ES-I3 (cell line): Measurements from ENCODE around the gene GBGT1.

ENCODE experiments used
- H3K36me3 ChIP-seq: 2 replicates; pipeline ENCODE4 v1.6.1; 2013; ENCODE audit warnings: mild to moderate bottlenecking, low read length, control low read depth, moderate library complexity; ENCODE audit not compliant: insufficient read depth
- H3K4me1 ChIP-seq: 2 replicates; pipeline ENCODE4 v1.6.1; 2013; ENCODE audit warnings: mild to moderate bottlenecking, control low read depth, low read length; ENCODE audit not compliant: insufficient read depth
- H3K9ac ChIP-seq: 2 replicates; pipeline ENCODE4 v1.6.1; 2013; ENCODE audit warnings: low read depth, mild to moderate bottlenecking, low read length, moderate library complexity
- H3K9me3 ChIP-seq: 2 replicates; pipeline ENCODE4 v1.6.1; 2013; ENCODE audit warnings: mild to moderate bottlenecking, low read length, moderate library complexity; ENCODE audit not compliant: control insufficient read depth, insufficient read depth

Gene GBGT1

DNA sequence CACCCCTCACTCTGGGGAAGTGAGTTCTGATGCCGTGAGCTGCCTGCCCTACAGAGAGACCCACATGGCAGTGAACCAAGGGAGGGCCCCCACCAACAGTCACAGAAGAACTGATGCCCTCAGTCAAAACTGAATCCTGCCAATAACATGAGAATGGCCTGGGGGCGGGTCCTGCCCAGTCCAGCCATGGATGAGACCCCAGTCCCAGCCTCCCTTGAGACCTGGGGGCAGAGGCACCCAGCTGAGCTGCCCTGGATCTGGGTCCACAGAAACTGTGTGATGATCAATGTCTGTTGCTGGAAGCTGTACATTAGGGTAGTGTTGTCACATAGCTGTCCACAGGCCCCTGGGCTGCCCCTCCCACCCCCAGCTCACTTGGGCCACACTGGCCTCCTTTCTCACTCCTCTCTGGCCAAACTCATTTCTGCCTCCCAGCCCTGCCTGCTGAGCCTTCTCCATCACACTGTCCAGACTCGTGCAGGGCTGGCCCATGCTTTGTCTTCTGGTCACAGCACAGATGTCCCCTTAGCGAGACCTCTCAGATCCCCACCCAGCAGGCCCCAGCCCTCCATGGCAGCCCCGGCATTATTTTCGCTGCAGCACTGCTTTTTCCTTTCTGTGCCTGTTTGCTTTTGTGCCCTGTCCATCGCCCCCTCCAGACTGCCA, 16.8 kb downstream of the GBGT1 start:
- no peaks in the 10 kb centered on the region for H3K36me3 ChIP-seq
- peaks cover 4% of the 10 kb centered on the region; the same call in 1 of the 2 replicates for H3K4me1 ChIP-seq
- H3K9ac ChIP-seq = no peak overlapping the region
- H3K9me3 ChIP-seq = no peaks in the 10 kb centered on the region

DNA sequence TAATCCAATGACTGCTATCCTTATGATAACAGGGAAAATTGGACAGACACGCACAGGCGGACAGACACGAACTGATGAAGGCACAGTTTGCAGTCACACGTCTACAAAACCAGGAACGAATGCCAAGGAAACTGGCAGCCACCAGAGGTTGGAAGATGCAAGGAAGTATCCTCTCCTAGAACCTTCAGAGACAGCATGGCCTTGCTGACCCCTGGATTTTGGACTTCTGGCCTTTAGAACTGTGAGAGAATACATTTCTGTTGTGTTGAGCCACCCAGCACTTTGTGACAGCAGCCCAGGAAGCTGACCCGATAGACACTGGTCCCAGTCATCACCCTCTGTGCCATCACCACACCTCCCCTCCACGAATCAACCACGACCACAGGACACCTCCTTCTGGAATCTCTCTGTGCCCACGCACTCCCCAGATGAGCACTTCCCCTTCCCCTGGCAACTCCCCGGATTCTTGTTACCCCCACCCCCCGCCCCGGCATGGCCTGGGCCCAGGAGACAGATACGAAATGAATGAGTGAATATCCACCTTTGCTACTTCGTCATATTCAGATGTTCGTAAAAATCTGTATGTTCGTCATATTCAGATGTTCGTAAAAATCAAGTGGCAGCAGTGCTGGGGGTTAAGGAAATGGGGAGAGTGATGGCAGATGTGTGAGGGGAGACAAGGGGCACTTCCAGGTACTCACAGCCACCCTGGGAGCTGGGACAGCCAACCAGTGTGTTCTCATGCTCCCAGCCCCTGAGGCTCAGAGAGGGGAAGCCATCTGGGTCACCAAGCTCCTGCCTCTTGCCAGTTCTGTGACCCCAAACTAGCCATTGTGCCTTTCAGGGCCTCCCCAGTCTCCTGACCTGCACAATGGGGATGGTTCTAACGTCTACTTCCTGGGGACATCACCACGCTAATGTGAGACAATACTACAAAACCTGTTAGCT, 18.5 kb downstream of the GBGT1 start:
- no peak overlapping the region for H3K9ac ChIP-seq
- no peaks in the 10 kb centered on the region for H3K9me3 ChIP-seq
- peaks cover 4% of the 10 kb centered on the region; the same call in 1 of the 2 replicates for H3K4me1 ChIP-seq
- H3K36me3 ChIP-seq = no peaks in the 10 kb centered on the region

DNA sequence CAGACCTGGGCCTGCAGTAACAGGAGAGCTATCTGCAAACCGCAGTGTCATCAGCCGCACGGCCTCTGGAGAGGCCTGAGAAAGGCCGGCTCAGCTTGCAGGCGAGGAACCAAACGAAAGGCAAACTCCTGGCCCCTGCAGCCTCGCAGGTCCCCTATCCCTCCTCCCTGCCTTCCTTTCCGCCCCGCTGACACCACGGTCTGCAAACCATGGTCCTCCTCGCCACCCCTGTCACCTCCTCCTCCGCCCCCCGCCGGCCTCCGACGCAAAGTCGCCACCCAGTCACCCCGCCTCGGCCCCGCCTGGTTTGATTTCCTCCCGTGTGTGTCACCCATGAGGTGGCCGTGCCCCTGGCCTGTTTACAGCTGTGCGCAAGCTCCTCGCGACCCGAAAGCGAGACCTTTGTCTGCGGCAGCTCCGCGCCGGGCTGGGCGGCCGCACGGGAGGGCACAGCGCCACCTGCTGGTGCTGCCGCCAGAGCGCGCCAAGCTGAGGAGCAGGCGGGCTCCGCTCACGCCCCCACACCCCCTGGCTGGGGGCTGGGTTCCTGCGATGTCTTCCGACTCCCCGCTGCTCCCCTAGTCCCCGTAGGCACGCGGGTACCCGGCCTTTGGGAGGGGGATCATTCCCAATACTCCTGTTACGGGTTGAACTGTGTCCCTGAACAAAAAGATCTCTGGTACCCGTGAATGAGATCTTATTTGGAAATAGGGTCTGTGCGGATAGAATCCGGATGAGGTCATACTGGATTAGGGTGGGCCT, 19.4 kb downstream of the GBGT1 start:
- Histone ChIP-seq H3K9ac (peak overlapping the region; percentile 32; the same call in 1 of the 2 replicates), H3K4me1 (peaks cover 4% of the 10 kb centered on the region; the same call in 1 of the 2 replicates), H3K36me3 (no peaks in the 10 kb centered on the region), H3K9me3 (no peaks in the 10 kb centered on the region)

DNA sequence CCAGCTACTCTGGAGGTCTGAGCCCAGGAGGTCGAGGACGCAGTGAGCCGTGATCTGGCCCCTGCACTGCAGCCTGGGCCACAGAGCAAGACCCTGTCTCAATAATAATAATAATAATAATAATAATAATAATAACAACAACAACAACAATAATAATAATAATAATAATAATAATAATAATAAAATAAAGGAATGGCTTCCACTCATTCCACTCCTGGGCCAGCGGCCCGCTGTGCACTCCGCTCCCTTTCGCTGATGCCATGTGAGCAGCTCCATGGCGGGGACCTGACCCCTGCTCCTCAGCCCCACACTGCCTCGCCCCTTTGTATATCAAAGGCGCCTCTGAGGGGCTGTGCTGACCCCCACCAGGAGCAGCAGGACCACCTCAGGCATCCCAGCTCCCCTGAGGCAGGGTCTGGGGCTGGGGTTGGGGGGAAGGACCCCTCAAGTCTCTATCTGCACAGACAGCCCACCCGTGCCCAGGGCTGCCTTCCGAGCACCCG, 20.0 kb downstream of the GBGT1 start:
- peaks cover 4% of the 10 kb centered on the region; the same call in 1 of the 2 replicates for H3K4me1 ChIP-seq
- H3K9me3 ChIP-seq = no peaks in the 10 kb centered on the region
- 0 out of 2 replicates have a peak overlapping the region, but pooled peaks have one; percentile 32 for H3K9ac ChIP-seq
- no peaks in the 10 kb centered on the region for H3K36me3 ChIP-seq

DNA sequence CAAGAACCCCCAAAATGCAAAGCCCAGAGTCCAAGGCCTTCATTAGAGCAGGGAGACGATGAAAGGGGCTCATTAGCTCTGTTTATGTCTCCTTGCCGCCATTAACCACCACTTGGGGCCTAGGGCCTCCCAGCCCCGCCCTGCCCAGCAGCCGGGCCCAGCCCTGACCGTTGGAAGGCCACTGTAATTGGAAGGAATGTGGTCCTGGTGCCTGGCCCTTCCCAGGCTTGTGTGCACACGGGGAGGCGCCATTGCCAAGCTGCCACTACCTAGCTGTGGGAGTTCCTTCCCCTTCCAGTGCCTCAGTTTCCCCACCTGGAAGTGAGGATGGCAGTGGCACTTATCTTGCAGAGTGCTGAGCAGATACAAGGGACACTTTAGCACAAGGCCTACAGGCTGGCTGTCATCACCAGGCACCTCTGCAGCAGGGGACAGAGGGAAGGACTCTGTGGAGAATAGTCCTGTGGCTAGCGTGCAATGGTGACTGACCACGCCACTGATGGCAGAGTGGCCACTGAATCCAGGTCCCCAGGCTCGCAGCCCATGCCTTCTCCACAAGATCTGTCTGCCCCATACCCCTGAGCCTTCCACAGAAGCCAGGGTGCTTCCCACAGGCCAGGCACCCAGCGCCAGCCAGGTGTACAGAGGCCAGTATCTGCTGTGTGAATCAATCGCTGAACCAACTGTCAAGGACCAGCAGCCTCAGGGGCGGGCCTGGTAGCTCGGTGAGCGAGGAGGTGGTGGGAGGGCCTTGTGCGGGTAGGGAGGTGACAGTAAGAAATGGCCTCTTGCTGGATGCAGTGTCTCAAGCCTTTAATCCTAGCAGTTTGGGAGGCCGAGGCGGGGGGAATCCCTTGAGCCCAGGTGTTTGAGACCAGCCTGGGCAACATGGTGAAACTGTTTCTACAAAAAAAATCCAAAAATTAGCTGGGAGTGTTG, 20.8 kb downstream of the GBGT1 start:
- H3K4me1 ChIP-seq = peaks cover 4% of the 10 kb centered on the region; the same call in 1 of the 2 replicates

DNA sequence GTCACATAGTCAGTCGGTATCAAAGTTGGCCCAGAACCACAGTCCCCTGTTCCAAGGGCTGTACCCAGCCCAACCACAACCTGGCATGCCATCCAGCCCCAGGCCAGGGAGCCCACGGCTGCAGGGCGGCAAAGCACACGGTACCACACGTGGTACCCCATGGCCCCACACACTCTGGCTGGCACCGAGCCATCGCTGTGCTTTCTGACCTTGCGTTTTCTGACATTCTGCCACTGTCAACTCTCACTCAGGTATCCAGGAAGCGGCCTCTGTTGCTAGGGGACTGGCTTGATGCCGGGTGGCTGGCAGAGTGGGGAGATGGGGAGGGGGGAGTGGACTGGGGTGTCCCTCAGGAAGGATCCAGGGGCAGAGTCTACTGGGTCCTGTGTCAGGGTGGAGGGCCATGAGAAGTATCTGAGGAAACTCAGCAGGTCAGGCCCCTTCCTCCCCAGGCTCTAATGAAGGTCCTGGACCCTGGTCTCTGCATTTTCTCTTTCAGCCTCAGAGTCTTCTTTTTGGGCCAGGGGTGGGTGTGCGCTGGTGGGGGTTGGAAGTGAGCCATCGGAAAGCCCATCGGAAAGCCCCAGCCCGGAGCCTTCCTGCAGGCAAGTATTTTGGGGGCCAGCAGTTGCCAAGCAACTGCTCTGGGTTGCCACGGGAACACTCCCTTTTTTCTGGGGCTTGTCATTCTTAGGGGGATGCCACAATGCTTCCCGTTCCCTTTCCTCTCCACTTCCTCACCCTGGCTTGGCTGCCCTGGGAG, 21.7 kb downstream of the GBGT1 start:
- no peaks in the 10 kb centered on the region for H3K9me3 ChIP-seq
- no peak overlapping the region for H3K9ac ChIP-seq
- no peaks in the 10 kb centered on the region for H3K36me3 ChIP-seq
- H3K4me1 ChIP-seq = peaks cover 4% of the 10 kb centered on the region; the same call in 1 of the 2 replicates

More for the DNA sequence above, 20.8 kb downstream of the GBGT1 start:
- no peak overlapping the region for H3K9ac ChIP-seq
- no peaks in the 10 kb centered on the region for H3K9me3 ChIP-seq
- H3K36me3 ChIP-seq = no peaks in the 10 kb centered on the region

DNA sequence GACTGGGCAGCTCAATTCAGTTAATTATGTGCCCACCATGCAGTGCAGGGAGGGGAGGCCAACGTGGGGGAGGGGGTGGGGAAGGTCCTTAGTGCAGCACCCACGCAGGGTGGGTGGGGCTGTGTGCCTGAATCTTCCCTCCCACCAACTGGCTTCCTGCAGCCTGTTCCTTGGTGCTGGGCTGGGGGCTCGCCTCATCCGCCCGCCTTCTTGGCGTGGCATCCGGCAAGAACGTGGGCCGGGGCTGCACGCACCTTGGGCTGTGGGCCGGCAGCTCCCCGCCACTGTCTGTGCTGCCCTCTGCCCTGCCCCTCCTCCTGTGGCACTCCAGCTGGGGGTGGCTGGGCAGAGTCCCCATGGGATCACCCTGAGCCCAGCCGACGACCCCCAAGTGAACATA, 23.1 kb downstream of the GBGT1 start:
- no peaks in the 10 kb centered on the region for H3K9me3 ChIP-seq
- H3K36me3 ChIP-seq = no peaks in the 10 kb centered on the region
- peaks cover 4% of the 10 kb centered on the region; the same call in 1 of the 2 replicates for H3K4me1 ChIP-seq
- H3K9ac ChIP-seq = no peak overlapping the region

DNA sequence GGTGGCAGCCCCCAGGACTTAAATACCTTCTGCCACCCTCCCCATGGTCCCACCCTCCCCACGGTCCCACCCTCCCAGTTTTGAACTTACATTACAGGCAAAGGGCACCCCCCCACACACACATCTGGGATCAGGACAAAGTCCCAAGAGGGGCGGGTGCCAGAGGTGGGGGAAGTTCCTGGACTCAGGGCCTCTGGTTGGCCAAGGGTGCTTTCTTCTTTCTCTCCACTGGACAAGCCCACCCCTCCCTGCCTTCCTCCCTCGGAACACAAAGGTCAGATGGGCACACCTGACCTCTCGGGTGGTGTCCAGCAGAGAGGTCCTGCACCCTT, 23.6 kb downstream of the GBGT1 start:
- Histone ChIP-seq H3K4me1 (peaks cover 4% of the 10 kb centered on the region; the same call in 1 of the 2 replicates), H3K9ac (no peak overlapping the region), H3K36me3 (no peaks in the 10 kb centered on the region), H3K9me3 (no peaks in the 10 kb centered on the region)

DNA sequence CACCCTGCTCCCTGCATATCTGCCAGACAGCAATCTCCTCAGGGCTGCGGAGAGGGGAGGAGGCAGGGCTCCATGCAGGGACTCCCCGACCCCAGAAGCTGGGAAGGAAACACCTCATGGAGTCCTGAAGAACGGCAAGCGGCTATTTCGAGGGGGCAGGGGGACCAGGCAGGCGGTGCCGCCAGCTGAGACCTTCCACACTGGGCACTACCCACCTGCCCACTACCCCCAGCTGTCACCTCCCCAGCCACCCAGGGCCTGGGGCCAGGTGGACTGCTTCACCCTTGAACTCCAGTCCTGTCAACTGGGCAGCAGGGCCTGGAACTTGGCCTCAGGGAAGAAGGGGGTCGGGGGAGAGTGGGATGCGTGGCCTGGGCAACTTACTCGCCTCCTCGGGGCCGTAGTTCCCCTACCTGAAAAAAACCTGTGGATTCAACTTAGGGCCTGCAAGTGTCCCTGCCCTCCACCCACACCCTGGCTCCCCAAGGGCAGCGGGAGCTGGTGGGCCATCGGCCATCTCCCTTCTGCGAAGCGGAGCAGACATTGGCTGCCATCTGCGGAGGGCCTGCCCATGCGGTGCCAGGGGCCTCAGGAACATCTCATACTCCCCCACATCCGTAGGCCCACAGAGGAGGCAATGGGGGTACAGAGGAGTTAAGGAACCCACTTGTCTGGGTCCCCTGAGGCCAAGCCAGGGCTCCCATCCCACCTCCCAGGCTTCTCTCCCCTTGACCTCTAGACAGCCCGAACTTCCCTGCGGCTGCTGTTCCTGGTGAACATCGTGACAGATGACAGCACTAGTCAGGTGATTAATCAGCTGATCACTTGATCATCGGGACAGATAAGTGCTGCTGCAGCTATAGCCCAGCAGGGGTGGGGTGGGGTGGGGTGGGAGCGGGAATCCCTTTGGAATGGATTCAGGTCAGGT, 24.2 kb downstream of the GBGT1 start:
- Histone ChIP-seq H3K9ac (no peak overlapping the region), H3K4me1 (peaks cover 4% of the 10 kb centered on the region; the same call in 1 of the 2 replicates), H3K36me3 (no peaks in the 10 kb centered on the region), H3K9me3 (no peaks in the 10 kb centered on the region)

DNA sequence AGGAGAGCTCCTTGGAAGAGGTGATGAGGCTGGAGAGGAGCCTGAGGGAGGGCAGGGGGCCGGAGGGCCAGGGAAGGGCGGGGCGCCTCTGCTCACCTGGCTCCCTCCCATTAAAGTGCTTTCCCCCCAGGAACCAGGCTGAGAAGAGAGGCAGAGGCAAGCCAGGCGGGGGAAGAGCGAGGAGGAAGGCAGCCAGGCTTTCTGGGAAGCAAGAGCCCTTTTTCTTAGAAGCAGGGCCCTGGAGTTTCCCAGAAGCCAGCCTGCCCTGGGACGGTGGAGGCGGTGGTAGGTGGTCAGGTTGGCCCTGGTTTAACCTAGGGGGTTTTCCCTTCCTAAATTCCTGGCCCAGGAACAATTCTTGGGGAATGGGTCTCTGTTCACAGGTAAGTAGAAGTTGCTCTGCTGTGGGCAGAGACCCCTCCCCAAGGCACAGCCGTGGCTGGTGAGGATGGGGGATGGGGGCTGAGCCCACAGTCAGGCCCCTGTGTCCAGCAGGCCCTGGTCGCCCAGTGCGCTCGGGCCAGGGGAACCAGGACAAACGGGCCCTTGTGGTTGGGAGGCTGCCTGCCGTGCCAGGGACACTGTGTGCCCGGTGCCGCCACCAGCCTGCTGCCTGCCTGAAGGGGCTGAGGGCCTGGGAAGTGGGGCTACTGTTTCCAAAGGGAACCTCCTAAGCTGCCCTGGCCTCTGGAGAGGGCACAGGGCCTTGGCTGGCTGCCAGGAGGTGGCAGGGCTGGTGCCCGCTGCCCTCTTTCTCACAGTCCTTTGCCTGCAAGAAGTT, 26.1 kb downstream of the GBGT1 start:
- Histone ChIP-seq H3K9ac (no peak overlapping the region), H3K36me3 (no peaks in the 10 kb centered on the region), H3K4me1 (peaks cover 12% of the 10 kb centered on the region; the same call in 1 of the 2 replicates), H3K9me3 (no peaks in the 10 kb centered on the region)

DNA sequence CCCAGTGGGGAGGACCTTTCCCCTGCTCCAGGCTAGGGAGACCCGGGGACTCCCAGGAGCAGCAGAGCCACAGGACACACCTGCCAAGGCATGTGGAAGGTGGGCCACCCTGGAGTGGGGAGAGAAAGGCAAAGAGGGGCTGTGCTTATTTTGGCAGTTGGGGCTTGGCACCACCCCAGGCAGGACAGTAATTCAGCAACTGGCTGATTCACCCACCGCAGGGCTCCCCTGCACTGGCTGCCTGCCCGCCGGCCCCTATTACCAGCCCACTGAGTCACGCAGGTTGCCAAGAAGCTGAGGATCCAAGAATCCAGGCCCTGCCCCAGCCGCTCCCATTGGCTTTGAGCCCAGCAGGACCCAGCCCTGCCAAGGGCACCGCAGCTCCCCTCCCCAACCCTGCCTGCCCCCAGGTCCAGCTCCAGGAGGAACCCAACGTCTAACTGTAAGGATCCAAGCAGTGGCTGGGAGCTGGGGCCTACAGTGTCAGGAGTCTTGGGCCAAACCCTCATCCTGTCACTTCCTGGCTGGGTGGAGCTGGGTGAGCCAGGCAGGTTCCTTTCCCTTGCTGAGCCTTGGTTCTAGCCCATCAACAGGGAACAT, 28.5 kb downstream of the GBGT1 start:
- H3K9me3 ChIP-seq = no peaks in the 10 kb centered on the region
- peaks cover 12% of the 10 kb centered on the region; the same call in 1 of the 2 replicates for H3K4me1 ChIP-seq
- H3K36me3 ChIP-seq = no peaks in the 10 kb centered on the region
- H3K9ac ChIP-seq = no peak overlapping the region
